HCT116 (cell line): ENCODE data around the gene SEPTIN12.

Source experiments
- JUND ChIP-seq: IDR thresholded peaks from 2 replicates; pipeline ENCODE4 v1.6.1; 2012
- RAD21 ChIP-seq: IDR thresholded peaks from 2 replicates; pipeline ENCODE4 v1.6.1; 2012; ENCODE audit warnings: low read depth, mild to moderate bottlenecking
- TF ChIP-seq, protein P1 (sequence below), 3 experiments: fragments of 200-600 bp in 1 of 3; sonication (generic) in 1 of 3; IDR thresholded peaks in 2 of 3; conservative IDR thresholded peaks in 1 of 3; 2 replicates each; pipeline ENCODE4 v1.5.1; 2012 to 2017; ENCODE audit warnings: low read depth in 2 of 3, low read length in 2 of 3, antibody characterized with exemption in 1 of 3, borderline replicate concordance in 1 of 3, control low read depth in 1 of 3, mild to moderate bottlenecking in 1 of 3, mixed read lengths in 1 of 3, mixed run types in 1 of 3, moderate library complexity in 1 of 3; ENCODE audit not compliant: insufficient read depth in 1 of 3
- TF ChIP-seq, protein P2 (sequence below): IDR thresholded peaks from 2 replicates; pipeline ENCODE4 v1.6.1; 2012; ENCODE audit warnings: low read depth

DNA sequence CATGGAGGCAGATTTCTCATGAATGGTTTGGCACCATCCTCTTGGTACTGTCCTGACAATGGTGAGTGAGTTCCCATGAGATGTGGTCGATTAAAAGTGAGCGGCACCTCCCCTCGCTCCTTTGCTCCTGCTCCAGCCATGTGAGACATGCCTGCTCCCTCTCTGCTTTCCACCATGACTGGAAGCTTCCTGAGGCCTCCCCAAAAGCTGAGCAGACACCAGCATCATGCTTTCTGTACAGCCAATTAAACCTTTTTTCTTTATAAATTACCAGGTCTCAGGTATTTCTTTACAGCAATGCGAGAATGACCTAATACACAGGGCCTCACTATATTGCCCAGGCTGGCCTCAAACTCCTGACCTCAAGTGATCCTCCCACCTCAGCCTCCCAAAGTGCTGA, 33.3 kb downstream of the SEPTIN12 start:
- TF ChIP-seq, protein P1, sequence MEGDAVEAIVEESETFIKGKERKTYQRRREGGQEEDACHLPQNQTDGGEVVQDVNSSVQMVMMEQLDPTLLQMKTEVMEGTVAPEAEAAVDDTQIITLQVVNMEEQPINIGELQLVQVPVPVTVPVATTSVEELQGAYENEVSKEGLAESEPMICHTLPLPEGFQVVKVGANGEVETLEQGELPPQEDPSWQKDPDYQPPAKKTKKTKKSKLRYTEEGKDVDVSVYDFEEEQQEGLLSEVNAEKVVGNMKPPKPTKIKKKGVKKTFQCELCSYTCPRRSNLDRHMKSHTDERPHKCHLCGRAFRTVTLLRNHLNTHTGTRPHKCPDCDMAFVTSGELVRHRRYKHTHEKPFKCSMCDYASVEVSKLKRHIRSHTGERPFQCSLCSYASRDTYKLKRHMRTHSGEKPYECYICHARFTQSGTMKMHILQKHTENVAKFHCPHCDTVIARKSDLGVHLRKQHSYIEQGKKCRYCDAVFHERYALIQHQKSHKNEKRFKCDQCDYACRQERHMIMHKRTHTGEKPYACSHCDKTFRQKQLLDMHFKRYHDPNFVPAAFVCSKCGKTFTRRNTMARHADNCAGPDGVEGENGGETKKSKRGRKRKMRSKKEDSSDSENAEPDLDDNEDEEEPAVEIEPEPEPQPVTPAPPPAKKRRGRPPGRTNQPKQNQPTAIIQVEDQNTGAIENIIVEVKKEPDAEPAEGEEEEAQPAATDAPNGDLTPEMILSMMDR (IDR thresholded peaks at IDR 0.05 in 2 of 3, conservative IDR thresholded peaks at IDR 0.05 in 1 of 3; ENCODE audit: borderline replicate concordance in 1 of 3, insufficient read depth in 1 of 3, low read depth in 2 of 3, low read length in 2 of 3) = no peak
- TF ChIP-seq JUND = no peak
- no peak for TF ChIP-seq RAD21
- TF ChIP-seq, protein P2, sequence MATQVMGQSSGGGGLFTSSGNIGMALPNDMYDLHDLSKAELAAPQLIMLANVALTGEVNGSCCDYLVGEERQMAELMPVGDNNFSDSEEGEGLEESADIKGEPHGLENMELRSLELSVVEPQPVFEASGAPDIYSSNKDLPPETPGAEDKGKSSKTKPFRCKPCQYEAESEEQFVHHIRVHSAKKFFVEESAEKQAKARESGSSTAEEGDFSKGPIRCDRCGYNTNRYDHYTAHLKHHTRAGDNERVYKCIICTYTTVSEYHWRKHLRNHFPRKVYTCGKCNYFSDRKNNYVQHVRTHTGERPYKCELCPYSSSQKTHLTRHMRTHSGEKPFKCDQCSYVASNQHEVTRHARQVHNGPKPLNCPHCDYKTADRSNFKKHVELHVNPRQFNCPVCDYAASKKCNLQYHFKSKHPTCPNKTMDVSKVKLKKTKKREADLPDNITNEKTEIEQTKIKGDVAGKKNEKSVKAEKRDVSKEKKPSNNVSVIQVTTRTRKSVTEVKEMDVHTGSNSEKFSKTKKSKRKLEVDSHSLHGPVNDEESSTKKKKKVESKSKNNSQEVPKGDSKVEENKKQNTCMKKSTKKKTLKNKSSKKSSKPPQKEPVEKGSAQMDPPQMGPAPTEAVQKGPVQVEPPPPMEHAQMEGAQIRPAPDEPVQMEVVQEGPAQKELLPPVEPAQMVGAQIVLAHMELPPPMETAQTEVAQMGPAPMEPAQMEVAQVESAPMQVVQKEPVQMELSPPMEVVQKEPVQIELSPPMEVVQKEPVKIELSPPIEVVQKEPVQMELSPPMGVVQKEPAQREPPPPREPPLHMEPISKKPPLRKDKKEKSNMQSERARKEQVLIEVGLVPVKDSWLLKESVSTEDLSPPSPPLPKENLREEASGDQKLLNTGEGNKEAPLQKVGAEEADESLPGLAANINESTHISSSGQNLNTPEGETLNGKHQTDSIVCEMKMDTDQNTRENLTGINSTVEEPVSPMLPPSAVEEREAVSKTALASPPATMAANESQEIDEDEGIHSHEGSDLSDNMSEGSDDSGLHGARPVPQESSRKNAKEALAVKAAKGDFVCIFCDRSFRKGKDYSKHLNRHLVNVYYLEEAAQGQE = no peak
